ENCODE results near the gene TLE6.

Gene TLE6

GRCh38 chr19:2944403-2944774 is 33.0 kb upstream of the TLE6 start:
- H4K20me1 ChIP-seq (ENCODE audit: insufficient read depth, low read length), result peaks cover 4% of the 10 kb centered on the region
- ATAC-seq (ENCODE audit: insufficient read depth, low read depth), result no peak; the same call in 2 of the 3 replicates
- H2AFZ ChIP-seq (ENCODE audit: low read depth, low read length), result peak overlapping the region; percentile 75
- H3K4me2 ChIP-seq (ENCODE audit: insufficient read depth, low read length), result peak overlapping the region; percentile 91
- no peaks in the 10 kb centered on the region for H3K9me3 ChIP-seq (ENCODE audit: insufficient read depth, low read length, severe bottlenecking)
- no peak for DNase-seq
- no peak for TF ChIP-seq EZH2 (IDR thresholded peaks at IDR 0.05; ENCODE audit: borderline replicate concordance, low read depth, low read length, severe bottlenecking)
- TF ChIP-seq CTCF (IDR thresholded peaks at IDR 0.05; ENCODE audit: borderline replicate concordance, extremely low read depth, low read length, poor library complexity, severe bottlenecking), result no peak
- peaks cover 38% of the 10 kb centered on the region for H3K79me2 ChIP-seq (ENCODE audit: insufficient read depth, low read length)
- H3K9ac ChIP-seq (ENCODE audit: low read depth, low read length), result peak overlapping the region; percentile 69
- H3K27ac ChIP-seq (ENCODE audit: low read length), result peak overlapping the region; percentile 51
- H3K36me3 ChIP-seq (ENCODE audit: insufficient read depth, low read length), result peaks cover 4% of the 10 kb centered on the region
- H3K4me3 ChIP-seq (ENCODE audit: low read depth in 1 of 2, low read length in 2 of 2), result peak overlapping the region; percentile 53 to 78
- peaks cover 37% of the 10 kb centered on the region for H3K4me1 ChIP-seq (ENCODE audit: insufficient read depth, low read length)
- H3K27me3 ChIP-seq (ENCODE audit: insufficient read depth, low read length, poor library complexity), result no peaks in the 10 kb centered on the region

- DNase-seq (peak; percentile 99), ATAC-seq (ENCODE audit: insufficient read depth, low read depth) (peak; percentile 98)
- Histone ChIP-seq H4K20me1 (ENCODE audit: insufficient read depth, low read length) (peaks cover 10% of the 10 kb centered on the region), H3K4me1 (ENCODE audit: insufficient read depth, low read length) (peaks cover 43% of the 10 kb centered on the region), H3K9ac (ENCODE audit: low read depth, low read length) (peak within 1 kb of the TSS; percentile 69), H3K79me2 (ENCODE audit: insufficient read depth, low read length) (peaks cover 39% of the 10 kb centered on the region), H3K4me3 (ENCODE audit: low read depth in 1 of 2, low read length in 2 of 2) (peak within 1 kb of the TSS; percentile 53 to 78), H3K27ac (ENCODE audit: low read length) (peak within 1 kb of the TSS; percentile 85), H3K4me2 (ENCODE audit: insufficient read depth, low read length) (peak within 1 kb of the TSS; percentile 91), H3K9me3 (ENCODE audit: insufficient read depth, low read length, severe bottlenecking) (no peaks in the 10 kb centered on the region), H2AFZ (ENCODE audit: low read depth, low read length) (peak within 1 kb of the TSS; percentile 87), H3K36me3 (ENCODE audit: insufficient read depth, low read length) (no peaks in the 10 kb centered on the region; the same call in 1 of the 2 replicates), H3K27me3 (ENCODE audit: insufficient read depth, low read length, poor library complexity) (no peaks in the 10 kb centered on the region)
- TF ChIP-seq CTCF (IDR thresholded peaks at IDR 0.05; ENCODE audit: borderline replicate concordance, extremely low read depth, low read length, poor library complexity, severe bottlenecking), result no peak
- peak; percentile 40 for TF ChIP-seq EZH2 (IDR thresholded peaks at IDR 0.05; ENCODE audit: borderline replicate concordance, low read depth, low read length, severe bottlenecking)
Observed at GRCh38 chr19:2944775-2945574, 32.4 kb upstream of the TLE6 start, which contains the start of gene ZNF77. Gene ZNF77, minus strand, starts transcription at chr19:2944971. Its CDS starts 131 bp downstream, at chr19:2944840.

GRCh38 chr19:2945575-2946184 is 31.7 kb upstream of the TLE6 start:
- ATAC-seq (ENCODE audit: insufficient read depth, low read depth) (no peak), DNase-seq (no peak)
- Histone ChIP-seq H3K27ac (ENCODE audit: low read length) (peak overlapping the region; percentile 85), H3K27me3 (ENCODE audit: insufficient read depth, low read length, poor library complexity) (no peaks in the 10 kb centered on the region), H4K20me1 (ENCODE audit: insufficient read depth, low read length) (peaks cover 12% of the 10 kb centered on the region), H3K36me3 (ENCODE audit: insufficient read depth, low read length) (no peaks in the 10 kb centered on the region; the same call in 1 of the 2 replicates), H3K4me1 (ENCODE audit: insufficient read depth, low read length) (peaks cover 43% of the 10 kb centered on the region), H3K9me3 (ENCODE audit: insufficient read depth, low read length, severe bottlenecking) (no peaks in the 10 kb centered on the region), H3K79me2 (ENCODE audit: insufficient read depth, low read length) (peaks cover 42% of the 10 kb centered on the region), H3K4me2 (ENCODE audit: insufficient read depth, low read length) (peak overlapping the region; percentile 91), H2AFZ (ENCODE audit: low read depth, low read length) (peak overlapping the region; percentile 87), H3K4me3 (ENCODE audit: low read depth in 1 of 2, low read length in 2 of 2) (peak overlapping the region; percentile 53 to 78; a peak in 3 of 4 replicates), H3K9ac (ENCODE audit: low read depth, low read length) (peak overlapping the region; percentile 69)
- TF ChIP-seq EZH2 (IDR thresholded peaks at IDR 0.05; ENCODE audit: borderline replicate concordance, low read depth, low read length, severe bottlenecking) (no peak), CTCF (IDR thresholded peaks at IDR 0.05; ENCODE audit: borderline replicate concordance, extremely low read depth, low read length, poor library complexity, severe bottlenecking) (no peak)
